ENCODE results near the gene NFIX.

- no peak for TF ChIP-seq EP300 (IDR thresholded peaks at IDR 0.05)
- TF ChIP-seq, protein P1, sequence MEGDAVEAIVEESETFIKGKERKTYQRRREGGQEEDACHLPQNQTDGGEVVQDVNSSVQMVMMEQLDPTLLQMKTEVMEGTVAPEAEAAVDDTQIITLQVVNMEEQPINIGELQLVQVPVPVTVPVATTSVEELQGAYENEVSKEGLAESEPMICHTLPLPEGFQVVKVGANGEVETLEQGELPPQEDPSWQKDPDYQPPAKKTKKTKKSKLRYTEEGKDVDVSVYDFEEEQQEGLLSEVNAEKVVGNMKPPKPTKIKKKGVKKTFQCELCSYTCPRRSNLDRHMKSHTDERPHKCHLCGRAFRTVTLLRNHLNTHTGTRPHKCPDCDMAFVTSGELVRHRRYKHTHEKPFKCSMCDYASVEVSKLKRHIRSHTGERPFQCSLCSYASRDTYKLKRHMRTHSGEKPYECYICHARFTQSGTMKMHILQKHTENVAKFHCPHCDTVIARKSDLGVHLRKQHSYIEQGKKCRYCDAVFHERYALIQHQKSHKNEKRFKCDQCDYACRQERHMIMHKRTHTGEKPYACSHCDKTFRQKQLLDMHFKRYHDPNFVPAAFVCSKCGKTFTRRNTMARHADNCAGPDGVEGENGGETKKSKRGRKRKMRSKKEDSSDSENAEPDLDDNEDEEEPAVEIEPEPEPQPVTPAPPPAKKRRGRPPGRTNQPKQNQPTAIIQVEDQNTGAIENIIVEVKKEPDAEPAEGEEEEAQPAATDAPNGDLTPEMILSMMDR (IDR thresholded peaks at IDR 0.05) = no peak
Observed at GRCh38 chr19:13086341-13086740, 91.1 kb downstream of the NFIX start.
